HG03520 (cell line): ENCODE measurements around the gene TARS1.
"Not testable (repeated sequence)": the region's sequence is repeated elsewhere in the genome, so short reads cannot be mapped to it uniquely, and the experiment has no call there.

ENCODE experiments used
- ATAC-seq: cut with Tn5 transposase; IDR thresholded peaks from one replicate; pipeline ENCODE4 v1.9.1; 2021; ENCODE audit warnings: mild to moderate bottlenecking, moderate library complexity; ENCODE audit not compliant: unreplicated experiment

Gene TARS1

GRCh38 chr5:33482335-33482734 lies 41.6 kb downstream of the TARS1 start:
- no peak for ATAC-seq

DNA sequence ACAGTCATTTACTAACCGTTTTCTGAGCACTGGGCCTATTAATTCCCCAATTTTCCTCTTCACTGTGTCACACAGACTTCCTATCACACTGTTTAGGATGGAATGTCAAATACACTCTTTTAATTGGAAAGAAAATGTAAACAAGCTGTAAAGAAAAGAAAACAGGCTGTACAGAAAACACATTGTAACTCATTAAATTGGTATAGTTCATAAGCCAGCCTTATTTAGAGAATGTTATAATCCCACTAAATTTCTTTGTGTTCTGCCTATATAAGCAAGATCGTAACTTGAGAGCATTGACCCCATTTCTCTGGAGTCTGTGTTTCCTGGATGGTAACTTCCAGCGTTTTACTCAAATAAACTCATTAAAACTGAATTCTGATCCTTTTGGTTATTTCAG lies 46.5 kb downstream of the TARS1 start:
- ATAC-seq, result no peak

- no peak for ATAC-seq
Measured at GRCh38 chr5:33488558-33489355, 48.0 kb downstream of the TARS1 start.

GRCh38 chr5:33489481-33490067 lies 48.8 kb downstream of the TARS1 start:
- ATAC-seq, result no peak

GRCh38 chr5:33490071-33490665 lies 49.4 kb downstream of the TARS1 start:
- no peak for ATAC-seq

DNA sequence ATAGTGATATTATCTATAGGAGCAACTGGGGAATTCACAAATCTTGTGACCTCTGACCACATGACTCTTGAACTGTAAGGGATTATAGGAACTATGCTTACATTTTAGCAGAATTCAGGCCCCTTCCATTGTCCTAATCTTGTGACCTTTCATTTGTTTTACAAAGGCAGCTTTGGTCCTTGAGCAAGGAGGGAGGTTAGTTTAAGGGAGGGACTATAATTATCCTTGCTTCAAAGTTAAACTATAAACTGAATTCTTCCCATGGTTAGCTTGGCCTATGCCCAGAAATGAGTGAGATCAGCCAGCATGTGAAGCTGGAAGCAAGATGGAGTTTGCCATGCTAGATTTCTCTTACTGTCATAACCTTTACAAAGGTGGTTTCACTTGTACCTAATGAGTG lies 51.2 kb downstream of the TARS1 start:
- no peak for ATAC-seq

- no peak for ATAC-seq
Measured at GRCh38 chr5:33494466-33494865, 53.7 kb downstream of the TARS1 start.

- ATAC-seq, result no peak
Measured at GRCh38 chr5:33501260-33501659, 60.5 kb downstream of the TARS1 start.

- ATAC-seq, result no peak
Measured at GRCh38 chr5:33501899-33502298, 61.1 kb downstream of the TARS1 start.

DNA sequence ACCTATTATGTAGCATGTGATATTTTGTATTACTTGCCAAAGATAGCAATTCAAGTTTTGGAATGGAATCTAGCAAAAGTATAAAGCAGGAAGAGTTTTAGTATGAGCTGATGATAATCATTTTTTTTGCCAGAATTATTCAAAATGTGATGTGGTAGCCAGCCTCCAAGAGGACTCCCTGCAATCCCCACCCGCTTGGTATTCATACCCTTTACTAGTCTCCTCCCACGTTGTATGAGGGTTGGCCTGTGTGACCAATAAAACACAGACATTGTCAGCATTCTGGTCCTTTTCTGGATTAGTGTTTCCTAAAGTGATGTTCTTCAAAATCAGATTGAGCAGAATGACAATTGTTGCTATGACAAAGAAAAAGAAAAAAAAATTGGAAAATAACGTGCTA lies 63.8 kb downstream of the TARS1 start:
- ATAC-seq, result no peak

GRCh38 chr5:33507426-33507825 lies 66.7 kb downstream of the TARS1 start:
- no peak for ATAC-seq

- no peak for ATAC-seq
Measured at GRCh38 chr5:33509036-33509435, 68.3 kb downstream of the TARS1 start.

GRCh38 chr5:33513462-33514185 lies 72.9 kb downstream of the TARS1 start:
- no peak for ATAC-seq

DNA sequence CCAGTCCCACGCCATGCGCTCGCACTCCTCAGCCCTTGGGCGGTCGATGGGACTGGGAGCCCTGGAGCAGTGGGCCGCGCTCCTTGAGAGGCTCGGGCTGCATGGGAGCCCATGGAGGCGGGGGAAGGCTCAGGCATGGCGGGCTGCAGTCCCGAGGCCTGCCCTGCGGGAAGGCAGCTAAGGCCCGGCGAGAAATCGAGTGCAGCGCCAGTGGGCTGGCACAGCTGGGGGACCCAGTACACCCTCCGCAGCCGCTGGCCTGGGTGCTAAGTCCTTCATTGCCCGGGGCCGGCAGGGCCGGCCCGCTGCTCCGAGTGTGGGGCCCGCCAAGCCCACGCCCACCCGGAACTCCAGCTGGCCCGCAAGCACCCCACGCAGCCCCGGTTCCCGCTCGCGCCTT lies 74.6 kb downstream of the TARS1 start:
- ATAC-seq, result not testable (repeated sequence)

- ATAC-seq, result no peak
Measured at GRCh38 chr5:33516421-33516820, 75.7 kb downstream of the TARS1 start.
